ENCODE data around the gene HDAC9. TPM values are rescaled to one million over a fixed set of nuclear protein-coding genes. Genes with fewer than 3 reads are reported as not detected.

Gene HDAC9
- total RNA-seq, 2 donors from 2014 or later: 1.5 to 4.0 TPM

GRCh38 chr7:18975276-18975675 is 479.7 kb downstream of the HDAC9 start:
- no peak overlapping the region for H3K27ac Mint-ChIP-seq
- no peaks in the 10 kb centered on the region for H3K9me3 Mint-ChIP-seq
- 93 to 100% methylated on average over 3 of the region's 3 CpGs for WGBS, 2 experiments (ENCODE audit: insufficient coverage in 1 of 2, insufficient read length in 1 of 2)

GRCh38 chr7:18975689-18976280 is 480.2 kb downstream of the HDAC9 start:
- H3K36me3 ChIP-seq (ENCODE audit: control insufficient read depth, insufficient read depth, low read length): no peaks in the 10 kb centered on the region
- H3K27me3 ChIP-seq (ENCODE audit: control insufficient read depth, insufficient read depth, low read length, poor library complexity, severe bottlenecking): no peaks in the 10 kb centered on the region
- 84 to 95% methylated on average over 6 to 9 of the region's 9 CpGs for WGBS, 2 experiments (ENCODE audit: insufficient coverage in 1 of 2, insufficient read length in 1 of 2)
- DNase-seq: no peak
- H3K36me3 Mint-ChIP-seq (ENCODE audit: low read depth): no peaks in the 10 kb centered on the region
- no peak overlapping the region for H3K4me3 Mint-ChIP-seq
- H3K4me3 ChIP-seq (ENCODE audit: low read length): no peak overlapping the region
- no peak for TF ChIP-seq CTCF (conservative IDR thresholded peaks at IDR 0.05)
- H3K27me3 Mint-ChIP-seq (ENCODE audit: insufficient read depth): no peaks in the 10 kb centered on the region
- H3K4me1 Mint-ChIP-seq: peaks cover 3% of the 10 kb centered on the region
- H3K9ac ChIP-seq (ENCODE audit: extremely low read depth, low read length, poor library complexity, severe bottlenecking): no peak overlapping the region
- H3K9me3 ChIP-seq (ENCODE audit: control insufficient read depth, low read length): no peaks in the 10 kb centered on the region
- no peaks in the 10 kb centered on the region for H3K4me1 ChIP-seq (ENCODE audit: control insufficient read depth, insufficient read depth, low read length)
- H3K27ac Mint-ChIP-seq: no peak overlapping the region
- H3K9me3 Mint-ChIP-seq: no peaks in the 10 kb centered on the region
- no peak overlapping the region for H3K27ac ChIP-seq (ENCODE audit: low read depth, low read length)

More at GRCh38 chr7:18975276-18975675, 479.7 kb downstream of the HDAC9 start:
- no peaks in the 10 kb centered on the region for H3K27me3 ChIP-seq (ENCODE audit: control insufficient read depth, insufficient read depth, low read length, poor library complexity, severe bottlenecking)
- H3K4me1 Mint-ChIP-seq: peaks cover 5% of the 10 kb centered on the region
- no peak for TF ChIP-seq CTCF (conservative IDR thresholded peaks at IDR 0.05)
- no peaks in the 10 kb centered on the region for H3K4me1 ChIP-seq (ENCODE audit: control insufficient read depth, insufficient read depth, low read length)
- H3K4me3 Mint-ChIP-seq: no peak overlapping the region
- H3K4me3 ChIP-seq (ENCODE audit: low read length): no peak overlapping the region
- no peaks in the 10 kb centered on the region for H3K9me3 ChIP-seq (ENCODE audit: control insufficient read depth, low read length)
- no peaks in the 10 kb centered on the region for H3K36me3 ChIP-seq (ENCODE audit: control insufficient read depth, insufficient read depth, low read length)
- no peaks in the 10 kb centered on the region for H3K36me3 Mint-ChIP-seq (ENCODE audit: low read depth)
- H3K27me3 Mint-ChIP-seq (ENCODE audit: insufficient read depth): no peaks in the 10 kb centered on the region
- H3K9ac ChIP-seq (ENCODE audit: extremely low read depth, low read length, poor library complexity, severe bottlenecking): no peak overlapping the region
- DNase-seq: no peak
- no peak overlapping the region for H3K27ac ChIP-seq (ENCODE audit: low read depth, low read length)

- no peak for DNase-seq
- Histone ChIP-seq H3K36me3 (ENCODE audit: control insufficient read depth, insufficient read depth, low read length) (no peaks in the 10 kb centered on the region), H3K9me3 (ENCODE audit: control insufficient read depth, low read length) (no peaks in the 10 kb centered on the region), H3K27ac (ENCODE audit: low read depth, low read length) (no peak overlapping the region), H3K4me3 (ENCODE audit: low read length) (no peak overlapping the region), H3K4me1 (ENCODE audit: control insufficient read depth, insufficient read depth, low read length) (no peaks in the 10 kb centered on the region), H3K9ac (ENCODE audit: extremely low read depth, low read length, poor library complexity, severe bottlenecking) (no peak overlapping the region), H3K27me3 (ENCODE audit: control insufficient read depth, insufficient read depth, low read length, poor library complexity, severe bottlenecking) (no peaks in the 10 kb centered on the region)
- no peak for TF ChIP-seq CTCF (conservative IDR thresholded peaks at IDR 0.05)
- H3K27ac Mint-ChIP-seq: no peak overlapping the region
- H3K4me1 Mint-ChIP-seq: peaks cover 3% of the 10 kb centered on the region
- WGBS, 2 experiments (ENCODE audit: insufficient coverage in 1 of 2, insufficient read length in 1 of 2): 95% methylated on average over 3 to 6 of the region's 6 CpGs
- H3K4me3 Mint-ChIP-seq: no peak overlapping the region
- H3K27me3 Mint-ChIP-seq (ENCODE audit: insufficient read depth): no peaks in the 10 kb centered on the region
- H3K36me3 Mint-ChIP-seq (ENCODE audit: low read depth): no peaks in the 10 kb centered on the region
- no peaks in the 10 kb centered on the region for H3K9me3 Mint-ChIP-seq
Observed at GRCh38 chr7:18976715-18977471, 481.3 kb downstream of the HDAC9 start.
